NT2/D1 (cell line): ENCODE results near the gene IFIH1.

Experiments used
- YY1 ChIP-seq: IDR thresholded peaks from 2 replicates; pipeline ENCODE4 v1.6.1; 2011; ENCODE audit not compliant: insufficient read length, insufficient read depth
- ZNF274 ChIP-seq: IDR thresholded peaks from 2 replicates; pipeline ENCODE4 v1.6.1; 2011; ENCODE audit warnings: mild to moderate bottlenecking, low read depth, low read length

DNA sequence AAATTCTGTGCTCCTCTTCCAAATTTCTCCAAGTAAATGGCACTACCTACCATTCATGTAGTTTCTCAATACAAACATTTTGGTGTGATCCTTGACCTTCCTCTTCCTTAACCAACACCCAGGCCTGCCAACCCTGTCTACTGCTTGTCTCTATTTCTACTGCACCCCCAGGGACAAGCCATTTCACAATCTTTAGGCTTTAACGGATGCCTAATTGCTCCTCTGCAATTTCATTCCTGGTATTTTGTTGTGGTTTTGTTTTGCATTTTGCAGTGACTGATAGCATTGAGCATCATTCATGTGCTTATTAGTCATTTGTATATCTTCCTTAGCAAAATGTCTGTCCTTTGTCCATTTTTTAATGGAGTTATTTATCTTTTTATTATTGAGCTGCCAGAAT, 85.3 kb downstream of the IFIH1 start:
- TF ChIP-seq YY1 (no peak), ZNF274 (no peak)
